GM12878 (cell line): ENCODE measurements around the gene NHERF2. TPM values are rescaled to one million over a fixed set of nuclear protein-coding genes. Genes with fewer than 3 reads are reported as not detected.

Experiments
- ATAC-seq: fragments of 200-7000 bp; cut with Tn5 transposase; 3 replicates; pipeline ENCODE4 v1.9.1; 2020; ENCODE audit warnings: mild to moderate bottlenecking, moderate library complexity
- BruUV-seq: library from RNA; stranded (reverse); fragments of 400-500 nt; replicated peaks from 2 replicates; lab custom pipeline; 2021; lab: Mats Ljungman, UMichigan
- CTCF ChIA-PET: fragments of 300-600 bp; sonication (Branson Sonifier 250); formaldehyde crosslinking; extraction: SDS; loops from one replicate; lab custom pipeline; 2021; ENCODE audit warnings: inconsistent platforms; lab: Yijun Ruan, JAX
- POLR2A ChIA-PET: fragments of 350-600 bp; formaldehyde crosslinking; extraction: SDS; loops from one replicate; lab custom pipeline; 2021; ENCODE audit warnings: inconsistent platforms; lab: Charles Lee
- RAD21 ChIA-PET: fragments of 300-600 bp; sonication (Branson Sonifier 250); formaldehyde crosslinking; loops from one replicate; lab custom pipeline; 2023; ENCODE audit warnings: antibody characterized with exemption; ENCODE audit not compliant: unreplicated experiment; lab: Charles Lee
- SMC1A ChIA-PET: fragments of 300-600 bp; sonication (Branson Sonifier 250); formaldehyde crosslinking; loops from one replicate; lab custom pipeline; 2023; ENCODE audit not compliant: unreplicated experiment, uncharacterized antibody; lab: Charles Lee
- DNase-seq: peaks from one replicate; pipeline ENCODE4 v3.0.0-alpha.2; 2011; ENCODE audit warnings: low read depth, low spot score
- FAIRE-seq: peaks from 3 replicates; lab custom pipeline; 2011; peaks lifted over from hg19 to GRCh38; lab: Jason Lieb, UNC
- H2AFZ ChIP-seq: 2 replicates; pipeline ENCODE4 v1.6.0; 2011; ENCODE audit warnings: low read depth, low read length, control low read depth; ENCODE audit not compliant: control insufficient read depth
- H3K27ac ChIP-seq: 2 replicates; pipeline ENCODE4 v1.5.1; 2011; ENCODE audit warnings: control low read depth; ENCODE audit not compliant: control insufficient read depth, insufficient read depth
- H3K27me3 ChIP-seq, 2 experiments: replicated peaks in 1 of 2; 2 replicates each; pipeline versions ENCODE4 v1.6.0 to v1.6.1; 2011; ENCODE audit warnings: low read length in 1 of 2; ENCODE audit not compliant: control insufficient read depth in 2 of 2, insufficient read depth in 2 of 2
- H3K36me3 ChIP-seq, 2 experiments: 2 replicates each; pipeline ENCODE4 v1.5.1; 2011; ENCODE audit warnings: low read length in 1 of 2; ENCODE audit not compliant: control insufficient read depth in 2 of 2, insufficient read depth in 2 of 2
- H3K4me1 ChIP-seq: 2 replicates; pipeline ENCODE4 v1.6.1; 2011; ENCODE audit warnings: mild to moderate bottlenecking, low read length, moderate library complexity, mixed read lengths; ENCODE audit not compliant: control insufficient read depth, insufficient read depth
- H3K4me2 ChIP-seq: 2 replicates; pipeline ENCODE4 v1.6.0; 2011; ENCODE audit warnings: control low read depth; ENCODE audit not compliant: control insufficient read depth, insufficient read depth
- H3K4me3 ChIP-seq: fragments of 200-600 bp; sonication (generic); 2 replicates; pipeline ENCODE4 v1.5.1; 2016
- H3K79me2 ChIP-seq: 2 replicates; pipeline ENCODE4 v1.6.0; 2011; ENCODE audit warnings: low read length; ENCODE audit not compliant: control insufficient read depth, insufficient read depth
- H3K9ac ChIP-seq: 2 replicates; pipeline ENCODE4 v1.8.0; 2011; ENCODE audit warnings: low read length, control low read depth, mixed read lengths; ENCODE audit not compliant: control insufficient read depth, insufficient read depth
- H3K9me3 ChIP-seq: replicated peaks from 3 replicates; pipeline ENCODE4 v1.5.1; 2011; ENCODE audit warnings: mild to moderate bottlenecking, low read length; ENCODE audit not compliant: control insufficient read depth, insufficient read depth
- H4K20me1 ChIP-seq: 2 replicates; pipeline ENCODE4 v1.6.0; 2011; ENCODE audit not compliant: control insufficient read depth, insufficient read depth
- ATF7 ChIP-seq: fragments of 450-650 bp; IDR thresholded peaks from 2 replicates; pipeline ENCODE4 v1.6.1; 2016; ENCODE audit warnings: low read depth, mild to moderate bottlenecking
- BMI1 ChIP-seq: fragments of 450-650 bp; IDR thresholded peaks from 2 replicates; pipeline ENCODE4 v1.6.1; 2016; ENCODE audit warnings: mild to moderate bottlenecking, moderate library complexity, borderline replicate concordance
- CBFB ChIP-seq: IDR thresholded peaks from 2 replicates; pipeline ENCODE4 v1.6.1; 2016; ENCODE audit warnings: antibody characterized with exemption, low read depth
- CREM ChIP-seq: IDR thresholded peaks from 2 replicates; pipeline ENCODE4 v1.6.1; 2014; ENCODE audit warnings: antibody characterized with exemption, low read depth
- EP300 ChIP-seq, 2 experiments: fragments of 150-350 bp in 1 of 2; IDR thresholded peaks; 2 replicates each; pipeline ENCODE4 v1.6.1; 2011 to 2012; ENCODE audit warnings: low read depth in 2 of 2, low read length in 2 of 2, borderline replicate concordance in 1 of 2, improper control_type of control experiment in 1 of 2, inconsistent platforms in 1 of 2; ENCODE audit not compliant: control insufficient read depth in 1 of 2
- GABPA ChIP-seq: IDR thresholded peaks from 2 replicates; pipeline ENCODE4 v1.6.1; 2014; ENCODE audit warnings: antibody characterized with exemption, low read depth, mild to moderate bottlenecking, inconsistent platforms
- JUNB ChIP-seq: IDR thresholded peaks from 2 replicates; pipeline ENCODE4 v1.6.1; 2016; ENCODE audit warnings: antibody characterized with exemption, mild to moderate bottlenecking
- JUND ChIP-seq: IDR thresholded peaks from 2 replicates; pipeline ENCODE4 v1.6.1; 2012; ENCODE audit warnings: low read depth, mild to moderate bottlenecking, low read length, improper control_type of control experiment, moderate library complexity
- NBN ChIP-seq: fragments of 450-650 bp; IDR thresholded peaks from 2 replicates; pipeline ENCODE4 v1.6.1; 2016
- PML ChIP-seq: IDR thresholded peaks from 2 replicates; pipeline ENCODE4 v1.6.1; 2012; ENCODE audit warnings: low read length, inconsistent platforms
- RAD51 ChIP-seq: fragments of 450-650 bp; IDR thresholded peaks from 2 replicates; pipeline ENCODE4 v1.6.1; 2016; ENCODE audit warnings: moderate library complexity, mild to moderate bottlenecking, inconsistent platforms
- RELA ChIP-seq: fragments of 450-650 bp; IDR thresholded peaks from 2 replicates; pipeline ENCODE4 v1.8.0; 2014; ENCODE audit warnings: borderline replicate concordance; ENCODE audit not compliant: partially characterized antibody
- TAF1 ChIP-seq: IDR thresholded peaks from 2 replicates; pipeline ENCODE4 v1.6.1; 2011; ENCODE audit warnings: mild to moderate bottlenecking, low read depth, low read length, borderline replicate concordance
- TCF3 ChIP-seq: IDR thresholded peaks from 2 replicates; pipeline ENCODE4 v1.6.1; 2012; ENCODE audit warnings: low read depth, mild to moderate bottlenecking, low read length, borderline replicate concordance; ENCODE audit not compliant: insufficient read depth
- TCF7 ChIP-seq: IDR thresholded peaks from 2 replicates; pipeline ENCODE4 v1.6.1; 2014; ENCODE audit warnings: antibody characterized with exemption, borderline replicate concordance
- ZNF207 ChIP-seq: fragments of 450-650 bp; IDR thresholded peaks from 2 replicates; pipeline ENCODE4 v1.6.1; 2014; ENCODE audit warnings: antibody characterized with exemption, mild to moderate bottlenecking, borderline replicate concordance
- WGBS: methylation state at CpG from one replicate; pipeline ENCODE4 v1.1.6; 2016; ENCODE audit warnings: low lambda C conversion rate; ENCODE audit not compliant: insufficient replicate concordance, insufficient coverage; ENCODE audit errors: missing lambda C conversion rate; 5-methylcytosine and 5-hydroxymethylcytosine counted together
- in situ Hi-C: fragments of 300-500 bp; cut with MboI; formaldehyde crosslinking; loops from 9 replicates; pipeline ENCODE4 v1.14.3; 2018; ENCODE audit warnings: mixed read lengths
- intact Hi-C: fragments of 100-400 bp; cut with micrococcal nuclease; formaldehyde crosslinking; loops from one replicate; pipeline ENCODE4 v1.14.2; 2022; ENCODE audit not compliant: unreplicated experiment
- polyA plus RNA-seq, 11 experiments: library from polyadenylated mRNA; depleted of rRNA in 4 of 11; unstranded in 6 of 11; stranded (reverse) in 5 of 11; fragments of >200 nt; fragmentation: Nextera tagmentation in 4 of 11; fragmentation: Illumina TruSeq in 1 of 11; extraction: Ambion mirVana in 4 of 11; extraction: Trizol in 1 of 11; gene quantifications; 1 replicate in 1 of 11; 2 replicates in 10 of 11; pipeline versions ENCODE4 v1.2.1 to v1.2.3, GENCODE V29; 2011 to 2016; ENCODE audit warnings: inconsistent platforms in 2 of 11, missing spikeins in 2 of 11, low read depth in 1 of 11
- total RNA-seq, 4 experiments: library from RNA; depleted of rRNA in 3 of 4; stranded (reverse); fragments of >200 nt in 3 of 4; fragmentation: Illumina TruSeq in 1 of 4; extraction: Trizol in 1 of 4; gene quantifications; 2 replicates each; pipeline versions ENCODE4 v1.2.1 to v1.2.3, GENCODE V29; 2013 to 2021
- TF ChIP-seq, protein P1 (sequence below): fragments of 450-650 bp; conservative IDR thresholded peaks from 2 replicates; pipeline ENCODE4 v1.6.1; 2017; ENCODE audit warnings: mild to moderate bottlenecking, moderate library complexity

Gene NHERF2
- total and polyA plus RNA-seq, 10 of the 15 experiments (the other 5 are each of a cell fraction or from before 2014, with no cell fraction given) = 0.05 to 0.31 (median 0.08) TPM; not detected in 4

DNA sequence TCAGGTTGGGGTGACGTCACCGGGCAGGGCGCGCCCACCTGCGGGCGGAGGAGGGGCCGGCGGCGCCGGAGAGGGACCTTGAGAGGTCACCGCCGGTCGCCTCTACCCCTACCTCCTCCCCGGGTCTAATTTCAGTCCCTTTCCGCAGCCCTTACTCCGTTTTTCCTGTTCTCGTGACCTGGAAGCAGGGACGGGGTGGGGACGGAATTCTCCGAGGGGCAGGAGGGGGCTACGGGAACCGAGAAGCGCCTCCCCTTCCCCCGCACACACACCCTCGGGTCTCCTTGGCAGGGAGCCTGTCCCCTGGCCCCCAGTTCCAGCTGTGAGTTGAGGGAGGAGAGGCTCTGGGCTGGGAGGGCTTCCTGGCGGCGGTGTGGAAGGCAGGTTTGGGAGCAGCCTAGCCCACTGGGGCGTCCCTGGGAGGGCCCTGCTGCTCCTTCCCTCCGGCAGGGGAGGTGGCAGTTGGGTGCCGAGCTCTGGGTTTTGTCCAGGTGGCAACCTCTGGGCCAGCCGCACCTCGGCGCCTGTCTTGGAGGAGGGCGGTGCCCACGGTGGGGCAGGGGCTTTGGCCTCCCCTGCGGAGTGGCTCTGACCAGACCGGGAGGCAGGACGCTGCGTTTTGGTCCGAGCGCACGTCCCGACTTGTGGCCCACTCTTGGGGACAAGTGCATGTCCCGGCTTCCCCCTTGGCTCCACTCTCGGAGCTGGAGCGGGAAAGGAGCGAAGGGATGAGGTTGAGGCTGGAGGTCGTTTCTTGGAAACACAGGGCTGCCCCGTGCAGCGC, 36.2 kb upstream of the NHERF2 start (continued):
- TF ChIP-seq TAF1 = 0 out of 2 replicates have a peak, but pooled peaks have one; percentile 21
- TF ChIP-seq ATF7 = peak; percentile 92
- peak; percentile 18; the same call in 1 of the 2 replicates for TF ChIP-seq NBN
- peak; percentile 53; the same call in 1 of the 2 replicates for TF ChIP-seq JUND
- TF ChIP-seq, protein P1, sequence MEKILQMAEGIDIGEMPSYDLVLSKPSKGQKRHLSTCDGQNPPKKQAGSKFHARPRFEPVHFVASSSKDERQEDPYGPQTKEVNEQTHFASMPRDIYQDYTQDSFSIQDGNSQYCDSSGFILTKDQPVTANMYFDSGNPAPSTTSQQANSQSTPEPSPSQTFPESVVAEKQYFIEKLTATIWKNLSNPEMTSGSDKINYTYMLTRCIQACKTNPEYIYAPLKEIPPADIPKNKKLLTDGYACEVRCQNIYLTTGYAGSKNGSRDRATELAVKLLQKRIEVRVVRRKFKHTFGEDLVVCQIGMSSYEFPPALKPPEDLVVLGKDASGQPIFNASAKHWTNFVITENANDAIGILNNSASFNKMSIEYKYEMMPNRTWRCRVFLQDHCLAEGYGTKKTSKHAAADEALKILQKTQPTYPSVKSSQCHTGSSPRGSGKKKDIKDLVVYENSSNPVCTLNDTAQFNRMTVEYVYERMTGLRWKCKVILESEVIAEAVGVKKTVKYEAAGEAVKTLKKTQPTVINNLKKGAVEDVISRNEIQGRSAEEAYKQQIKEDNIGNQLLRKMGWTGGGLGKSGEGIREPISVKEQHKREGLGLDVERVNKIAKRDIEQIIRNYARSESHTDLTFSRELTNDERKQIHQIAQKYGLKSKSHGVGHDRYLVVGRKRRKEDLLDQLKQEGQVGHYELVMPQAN = no peak

DNA sequence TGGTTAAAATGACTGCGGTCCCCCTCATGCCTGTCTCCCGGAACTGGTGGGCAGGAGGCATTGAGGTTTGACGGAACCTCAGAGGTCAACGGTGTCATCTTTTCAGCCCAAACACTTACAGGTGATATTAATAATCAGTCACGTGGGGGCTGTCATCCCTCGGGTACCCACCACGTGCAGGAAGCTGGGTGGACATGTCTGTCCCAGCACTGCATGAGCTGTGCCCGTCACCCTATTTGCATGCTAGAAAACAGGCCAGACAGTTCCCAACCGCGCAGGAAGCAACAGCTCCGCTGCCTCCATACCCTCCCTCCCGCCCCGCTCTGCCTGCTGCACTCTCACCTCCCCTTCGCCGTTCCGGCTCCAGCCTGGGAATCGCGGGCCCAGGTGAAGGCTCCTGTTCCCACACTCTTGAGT, 35.6 kb upstream of the NHERF2 start:
- Histone ChIP-seq H2AFZ (peak overlapping the region; percentile 13), H3K9ac (peak overlapping the region; percentile 36), H4K20me1 (no peaks in the 10 kb centered on the region), H3K36me3 (peaks cover 2 to 5% of the 10 kb centered on the region in 2 experiments; a peak in 3 of 4 replicates), H3K27me3 (no peaks in the 10 kb centered on the region), H3K4me2 (peak overlapping the region; percentile 98), H3K9me3 (peaks cover 1% of the 10 kb centered on the region; the same call in 1 of the 3 replicates), H3K4me3 (peak overlapping the region; percentile 65), H3K4me1 (peaks cover 27% of the 10 kb centered on the region), H3K79me2 (no peaks in the 10 kb centered on the region), H3K27ac (peak overlapping the region; percentile 27; the same call in 1 of the 2 replicates)
- FAIRE-seq = peak; percentile 90
- intact Hi-C loops (no loop called here), in situ Hi-C loops (no loop called here)
- peak; percentile 71 for DNase-seq
- BruUV-seq = no TSS peak
- SMC1A ChIA-PET = no interaction called here
- RAD21 ChIA-PET = interaction anchor here (0.8 to 1.9 kb wide), 6 partner anchors 10 to 149 kb away, joined by 3 to 12 read pairs (median 3); partner anchors contain the start of genes NOXO1 and RPS2
- WGBS = under 1% methylated on average over 18 of the region's 18 CpGs
- ATAC-seq = peak; percentile 82
- CTCF ChIA-PET = interaction anchor here (0.9 to 6.5 kb wide), 4 partner anchors 9 to 27 kb away, joined by 3 to 54 read pairs (median 4); partner anchors contain the start of genes NOXO1, RNF151 and RPS2
- POLR2A ChIA-PET = interaction anchor here (0.6 to 3.3 kb wide), 8 partner anchors 10 to 314 kb away, joined by 3 to 18 read pairs (median 10); partner anchors contain the start of genes NOXO1, RNF151, RPS2 and TBL3
- TF ChIP-seq TCF3 = no peak
- TF ChIP-seq TCF7 = no peak
- TF ChIP-seq RELA = peak; percentile 13
- TF ChIP-seq JUNB = no peak
- TF ChIP-seq RAD51 = peak; percentile 97
- TF ChIP-seq CBFB = no peak
- peak; percentile 30; the same call in 1 of the 2 replicates for TF ChIP-seq ATF7
- no peak for TF ChIP-seq BMI1
- no peak; the same call in 1 of the 2 replicates for TF ChIP-seq CREM
- TF ChIP-seq GABPA = no peak
- TF ChIP-seq ZNF207 = no peak
- TF ChIP-seq PML = no peak
- peak in 1 of 2 experiments; percentile 45; a peak in 1 of 4 replicates for TF ChIP-seq EP300 (IDR thresholded peaks at IDR 0.05; ENCODE audit: borderline replicate concordance in 1 of 2, control insufficient read depth in 1 of 2, low read depth in 2 of 2, low read length in 2 of 2)
